ENCODE results near the gene LAMB3. TPM values are rescaled to one million over a fixed set of nuclear protein-coding genes. Genes with fewer than 3 reads are reported as not detected.
A peak's percentile ranks its signal among the peaks of the same experiment; 100 is the strongest.

Gene LAMB3
- total RNA-seq, 2 experiments from 2014 or later = 0.88 to 0.89 TPM

GRCh38 chr1:209589863-209590262 is 62.4 kb downstream of the LAMB3 start:
- Mint-ChIP-seq H3K4me1 (peaks cover 5% of the 10 kb centered on the region), H3K36me3 (no peaks in the 10 kb centered on the region), H3K27ac (no peak overlapping the region), H3K27me3 (peaks cover 20% of the 10 kb centered on the region), H3K4me3 (no peak overlapping the region), H3K9me3 (no peaks in the 10 kb centered on the region)
- no peak for DNase-seq

GRCh38 chr1:209589440-209589839 is 62.8 kb downstream of the LAMB3 start:
- Mint-ChIP-seq H3K9me3 (no peaks in the 10 kb centered on the region), H3K4me1 (peaks cover 5% of the 10 kb centered on the region), H3K4me3 (no peak overlapping the region), H3K27me3 (peaks cover 20% of the 10 kb centered on the region), H3K27ac (no peak overlapping the region), H3K36me3 (no peaks in the 10 kb centered on the region)
- no peak for DNase-seq

GRCh38 chr1:209587789-209588188 is 64.4 kb downstream of the LAMB3 start:
- no peak overlapping the region for H3K4me3 Mint-ChIP-seq
- no peak overlapping the region for H3K27ac Mint-ChIP-seq
- DNase-seq = no peak

GRCh38 chr1:209586221-209586740 is 65.9 kb downstream of the LAMB3 start:
- Mint-ChIP-seq H3K36me3 (no peaks in the 10 kb centered on the region), H3K4me3 (no peak overlapping the region), H3K27me3 (peaks cover 20% of the 10 kb centered on the region), H3K4me1 (peaks cover 5% of the 10 kb centered on the region), H3K27ac (no peak overlapping the region), H3K9me3 (no peaks in the 10 kb centered on the region)
- no peak for DNase-seq

More at GRCh38 chr1:209587789-209588188, 64.4 kb downstream of the LAMB3 start:
- Mint-ChIP-seq H3K36me3 (no peaks in the 10 kb centered on the region), H3K4me1 (peaks cover 5% of the 10 kb centered on the region), H3K27me3 (peaks cover 20% of the 10 kb centered on the region), H3K9me3 (no peaks in the 10 kb centered on the region)

GRCh38 chr1:209585672-209586071 is 66.6 kb downstream of the LAMB3 start:
- H3K4me3 Mint-ChIP-seq = no peak overlapping the region
- no peak for DNase-seq
- no peak overlapping the region for H3K27ac Mint-ChIP-seq
- H3K36me3 Mint-ChIP-seq = no peaks in the 10 kb centered on the region
- H3K9me3 Mint-ChIP-seq = no peaks in the 10 kb centered on the region
- peaks cover 5% of the 10 kb centered on the region for H3K4me1 Mint-ChIP-seq
- peaks cover 20% of the 10 kb centered on the region for H3K27me3 Mint-ChIP-seq

- H3K4me3 Mint-ChIP-seq = no peak overlapping the region
- peaks cover 5% of the 10 kb centered on the region for H3K4me1 Mint-ChIP-seq
- H3K27me3 Mint-ChIP-seq = peaks cover 17% of the 10 kb centered on the region
- H3K36me3 Mint-ChIP-seq = no peaks in the 10 kb centered on the region
- H3K9me3 Mint-ChIP-seq = no peaks in the 10 kb centered on the region
- H3K27ac Mint-ChIP-seq = no peak overlapping the region
- DNase-seq = no peak
Measured at GRCh38 chr1:209585197-209585596, 67.0 kb downstream of the LAMB3 start.

GRCh38 chr1:209584231-209584672 is 68.0 kb downstream of the LAMB3 start:
- Mint-ChIP-seq H3K27me3 (peaks cover 12% of the 10 kb centered on the region), H3K27ac (no peak overlapping the region), H3K9me3 (no peaks in the 10 kb centered on the region), H3K4me3 (no peak overlapping the region), H3K4me1 (peaks cover 5% of the 10 kb centered on the region), H3K36me3 (no peaks in the 10 kb centered on the region)
- DNase-seq = no peak

GRCh38 chr1:209583408-209583807 is 68.8 kb downstream of the LAMB3 start, which contains the start of gene CAMK1G:
CAMK1G (plus strand) TSS chr1:209583714; CDS start chr1:209594984, 11,270 bp downstream.
- Mint-ChIP-seq H3K9me3 (no peaks in the 10 kb centered on the region), H3K27ac (no peak within 1 kb of the TSS), H3K27me3 (peaks cover 9% of the 10 kb centered on the region), H3K4me3 (no peak within 1 kb of the TSS), H3K36me3 (no peaks in the 10 kb centered on the region), H3K4me1 (peaks cover 5% of the 10 kb centered on the region)
- DNase-seq = no peak

- Mint-ChIP-seq H3K9me3 (no peaks in the 10 kb centered on the region), H3K36me3 (no peaks in the 10 kb centered on the region), H3K27me3 (no peaks in the 10 kb centered on the region), H3K4me3 (no peak overlapping the region), H3K27ac (no peak overlapping the region), H3K4me1 (peaks cover under 1% of the 10 kb centered on the region)
- no peak for DNase-seq
Measured at GRCh38 chr1:209580577-209580976, 71.6 kb downstream of the LAMB3 start.

GRCh38 chr1:209577346-209577745 is 74.9 kb downstream of the LAMB3 start:
- Mint-ChIP-seq H3K9me3 (no peaks in the 10 kb centered on the region), H3K27ac (no peak overlapping the region), H3K4me3 (no peak overlapping the region), H3K4me1 (no peaks in the 10 kb centered on the region), H3K36me3 (no peaks in the 10 kb centered on the region), H3K27me3 (peaks cover 4% of the 10 kb centered on the region)
- DNase-seq = no peak

- peaks cover 7% of the 10 kb centered on the region for H3K27me3 Mint-ChIP-seq
- no peak overlapping the region for H3K4me3 Mint-ChIP-seq
- H3K4me1 Mint-ChIP-seq = no peaks in the 10 kb centered on the region
- no peaks in the 10 kb centered on the region for H3K9me3 Mint-ChIP-seq
- DNase-seq = peak; percentile 65
- H3K36me3 Mint-ChIP-seq = no peaks in the 10 kb centered on the region
- no peak overlapping the region for H3K27ac Mint-ChIP-seq
Measured at GRCh38 chr1:209576392-209577197, 75.6 kb downstream of the LAMB3 start.

GRCh38 chr1:209570743-209571142 is 81.5 kb downstream of the LAMB3 start:
- H3K36me3 Mint-ChIP-seq = no peaks in the 10 kb centered on the region
- DNase-seq = no peak
- peaks cover 5% of the 10 kb centered on the region for H3K4me1 Mint-ChIP-seq
- H3K4me3 Mint-ChIP-seq = no peak overlapping the region
- no peak overlapping the region for H3K27ac Mint-ChIP-seq
- H3K9me3 Mint-ChIP-seq = no peaks in the 10 kb centered on the region
- peaks cover 46% of the 10 kb centered on the region for H3K27me3 Mint-ChIP-seq

GRCh38 chr1:209569455-209570207 is 82.6 kb downstream of the LAMB3 start:
- Mint-ChIP-seq H3K27ac (no peak overlapping the region), H3K9me3 (no peaks in the 10 kb centered on the region), H3K36me3 (no peaks in the 10 kb centered on the region), H3K27me3 (peaks cover 55% of the 10 kb centered on the region), H3K4me3 (no peak overlapping the region), H3K4me1 (peaks cover 5% of the 10 kb centered on the region)
- DNase-seq = peak; percentile 56

GRCh38 chr1:209567698-209568175 is 84.5 kb downstream of the LAMB3 start:
- Mint-ChIP-seq H3K36me3 (no peaks in the 10 kb centered on the region), H3K4me1 (peaks cover 5% of the 10 kb centered on the region), H3K27me3 (peaks cover 55% of the 10 kb centered on the region)

More at GRCh38 chr1:209567698-209568175, 84.5 kb downstream of the LAMB3 start:
- DNase-seq = no peak
- no peak overlapping the region for H3K27ac Mint-ChIP-seq
- H3K4me3 Mint-ChIP-seq = no peak overlapping the region
- no peaks in the 10 kb centered on the region for H3K9me3 Mint-ChIP-seq

Data from activated naive CD8-positive, alpha-beta T cell treated with anti-CD3 and anti-CD28 coated beads for 36 hours (primary cell).